ENCODE results near the gene AHI1.
"Not testable (repeated sequence)": the region's sequence is repeated elsewhere in the genome, so short reads cannot be mapped to it uniquely, and the experiment has no call there.

AHI1 gene

GRCh38 chr6:135254471-135254870, 243.1 kb downstream of the AHI1 start:
- no peak for DNase-seq

- no peak for DNase-seq
These were observed 245.8 kb downstream of the AHI1 start for GRCh38 chr6:135251498-135252441.

- DNase-seq, result no peak
These were observed 246.6 kb downstream of the AHI1 start for GRCh38 chr6:135250751-135251497.

- DNase-seq, result no peak
These were observed 247.3 kb downstream of the AHI1 start for GRCh38 chr6:135250234-135250633.

GRCh38 chr6:135246412-135247012, 251.0 kb downstream of the AHI1 start:
- DNase-seq, result not testable (repeated sequence)

GRCh38 chr6:135244805-135245204, 252.7 kb downstream of the AHI1 start:
- no peak for DNase-seq

- DNase-seq, result no peak
These were observed 253.4 kb downstream of the AHI1 start for GRCh38 chr6:135243871-135244796.

- DNase-seq, result no peak
These were observed 256.8 kb downstream of the AHI1 start for GRCh38 chr6:135240711-135241110.

- DNase-seq, result no peak
These were observed 260.8 kb downstream of the AHI1 start for GRCh38 chr6:135236732-135237131.

- no peak for DNase-seq
These were observed 261.2 kb downstream of the AHI1 start for GRCh38 chr6:135236319-135236718.

- DNase-seq, result no peak
These were observed 261.8 kb downstream of the AHI1 start for GRCh38 chr6:135235716-135236115.

- DNase-seq, result no peak
These were observed 263.1 kb downstream of the AHI1 start for GRCh38 chr6:135234492-135234780.

GRCh38 chr6:135233686-135234491, 263.7 kb downstream of the AHI1 start:
- no peak for DNase-seq

Data from NCI-H2107 (cell line).